ENCODE data around the gene SUMO3. TPM values are rescaled to one million over a fixed set of nuclear protein-coding genes. Genes with fewer than 3 reads are reported as not detected.

The SUMO3 gene
- total and polyA plus RNA-seq, 2 experiments from 2014 or later, result 89.8 to 95.9 TPM

DNA sequence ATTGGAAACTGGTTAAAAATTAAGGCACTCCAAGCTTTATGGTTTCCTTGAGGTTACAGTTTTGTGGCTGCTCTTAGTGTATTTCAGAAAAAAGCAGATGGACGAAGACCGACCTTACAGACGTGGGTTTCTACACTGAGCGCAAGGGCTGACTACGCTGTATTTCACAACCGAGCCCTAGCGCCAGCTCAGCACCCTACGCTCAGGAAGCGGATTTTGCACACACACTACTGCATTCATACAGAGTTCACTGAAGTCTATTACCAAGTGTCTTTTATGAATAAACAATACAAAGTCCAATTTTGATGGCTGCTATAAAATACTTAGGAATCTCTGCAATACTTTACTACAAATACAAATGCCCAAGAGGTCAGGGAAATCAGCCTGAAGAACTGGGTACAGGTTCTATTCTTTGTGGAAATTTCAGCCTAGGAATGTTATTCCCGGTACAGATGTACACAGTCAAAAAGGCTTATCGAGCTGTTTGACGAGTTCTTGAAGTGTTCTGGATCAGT is 31.8 kb upstream of the SUMO3 start:
- no peaks in the 10 kb centered on the region for H3K27me3 ChIP-seq
- H3K27ac ChIP-seq, result no peak overlapping the region
- no peaks in the 10 kb centered on the region for H3K9me3 ChIP-seq (ENCODE audit: low read depth)
- H3K36me3 ChIP-seq, result peaks cover 35% of the 10 kb centered on the region
- no peak overlapping the region for H3K4me3 ChIP-seq
- no peak for DNase-seq (ENCODE audit: low read depth in 1 of 2, low spot score in 1 of 2)
- H3K4me1 ChIP-seq (ENCODE audit: low read depth), result no peaks in the 10 kb centered on the region
- TF ChIP-seq, protein P1, sequence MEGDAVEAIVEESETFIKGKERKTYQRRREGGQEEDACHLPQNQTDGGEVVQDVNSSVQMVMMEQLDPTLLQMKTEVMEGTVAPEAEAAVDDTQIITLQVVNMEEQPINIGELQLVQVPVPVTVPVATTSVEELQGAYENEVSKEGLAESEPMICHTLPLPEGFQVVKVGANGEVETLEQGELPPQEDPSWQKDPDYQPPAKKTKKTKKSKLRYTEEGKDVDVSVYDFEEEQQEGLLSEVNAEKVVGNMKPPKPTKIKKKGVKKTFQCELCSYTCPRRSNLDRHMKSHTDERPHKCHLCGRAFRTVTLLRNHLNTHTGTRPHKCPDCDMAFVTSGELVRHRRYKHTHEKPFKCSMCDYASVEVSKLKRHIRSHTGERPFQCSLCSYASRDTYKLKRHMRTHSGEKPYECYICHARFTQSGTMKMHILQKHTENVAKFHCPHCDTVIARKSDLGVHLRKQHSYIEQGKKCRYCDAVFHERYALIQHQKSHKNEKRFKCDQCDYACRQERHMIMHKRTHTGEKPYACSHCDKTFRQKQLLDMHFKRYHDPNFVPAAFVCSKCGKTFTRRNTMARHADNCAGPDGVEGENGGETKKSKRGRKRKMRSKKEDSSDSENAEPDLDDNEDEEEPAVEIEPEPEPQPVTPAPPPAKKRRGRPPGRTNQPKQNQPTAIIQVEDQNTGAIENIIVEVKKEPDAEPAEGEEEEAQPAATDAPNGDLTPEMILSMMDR (IDR thresholded peaks at IDR 0.05; ENCODE audit: low read depth, low read length), result no peak

DNA sequence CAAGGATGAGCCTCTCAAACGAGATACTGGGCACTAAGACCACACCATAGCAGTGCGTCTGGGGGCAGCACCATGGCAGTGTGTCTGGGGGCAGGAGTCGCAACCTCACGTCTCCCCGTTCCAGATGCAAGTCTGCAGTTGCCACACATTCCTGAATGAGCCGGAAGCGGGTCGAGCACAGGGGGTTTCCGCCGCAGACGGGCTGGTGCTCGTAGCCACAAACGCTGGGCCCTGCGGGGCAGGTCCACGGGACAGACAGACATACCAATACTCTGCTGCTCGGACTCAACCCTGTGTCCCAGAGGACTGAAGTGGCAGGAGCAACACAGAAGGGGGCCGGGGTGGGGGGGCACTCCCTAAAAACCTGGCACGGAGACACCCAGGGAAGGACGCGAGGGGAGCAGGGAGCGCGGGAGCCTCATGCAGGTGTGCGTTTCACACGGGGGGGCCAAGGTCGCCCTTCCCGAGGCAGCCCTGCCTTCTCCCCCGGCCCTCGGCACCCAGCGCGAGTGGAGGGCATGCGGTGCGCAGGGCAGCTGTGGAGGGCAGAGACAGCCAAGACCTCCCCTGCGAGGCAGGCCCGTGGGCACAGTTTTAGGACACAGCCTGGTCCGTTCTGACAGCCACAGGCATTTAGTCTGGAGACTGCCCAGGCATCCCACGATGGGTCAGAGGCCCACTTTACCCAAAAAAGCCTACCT is 31.1 kb upstream of the SUMO3 start:
- TF ChIP-seq, protein P1 (IDR thresholded peaks at IDR 0.05; ENCODE audit: low read depth, low read length), result no peak
- no peaks in the 10 kb centered on the region for H3K27me3 ChIP-seq
- peaks cover 30% of the 10 kb centered on the region for H3K36me3 ChIP-seq
- H3K9me3 ChIP-seq (ENCODE audit: low read depth), result no peaks in the 10 kb centered on the region
- no peak overlapping the region for H3K4me3 ChIP-seq
- H3K27ac ChIP-seq, result no peak overlapping the region
- DNase-seq (ENCODE audit: low read depth in 1 of 2, low spot score in 1 of 2), result no peak
- no peaks in the 10 kb centered on the region for H3K4me1 ChIP-seq (ENCODE audit: low read depth)

DNA sequence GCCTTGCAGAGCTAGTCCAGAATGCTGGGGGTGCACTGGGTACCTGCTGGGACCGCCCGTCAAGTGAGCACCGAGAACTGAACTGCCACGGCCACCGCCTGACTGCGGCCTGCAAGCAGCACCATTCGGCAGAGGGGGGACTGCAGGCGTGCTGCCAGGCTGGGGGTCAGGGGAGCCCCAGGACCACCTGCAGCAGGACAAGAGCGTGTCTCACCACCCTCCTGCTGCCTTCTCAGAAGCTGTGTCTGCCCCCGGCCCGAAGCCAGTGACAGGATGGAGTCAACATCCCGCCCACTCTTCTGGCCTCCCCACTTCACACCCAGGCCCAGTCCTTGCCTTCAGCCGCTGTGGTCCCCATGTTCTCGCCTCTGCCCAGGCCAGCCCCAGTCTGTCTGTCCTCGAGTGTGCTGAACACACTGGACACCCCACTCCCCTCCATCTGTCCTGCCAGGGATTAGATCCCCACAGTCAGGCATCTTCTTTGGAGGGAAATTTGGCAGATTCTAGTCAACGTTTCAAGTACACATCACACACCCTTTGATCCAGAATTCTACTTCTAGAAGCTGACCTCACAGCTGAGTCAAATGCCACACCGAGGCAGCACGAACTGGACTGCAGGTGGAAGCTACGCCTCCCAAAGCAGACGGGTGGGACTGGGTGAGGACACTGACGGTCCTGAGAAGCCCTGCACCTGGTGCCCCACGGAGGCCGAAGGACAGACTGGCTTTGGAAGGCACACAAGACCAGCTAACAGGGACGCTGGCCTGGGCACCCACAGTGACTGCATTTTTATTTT is 29.6 kb upstream of the SUMO3 start:
- TF ChIP-seq, protein P1 (IDR thresholded peaks at IDR 0.05; ENCODE audit: low read depth, low read length), result no peak
- Histone ChIP-seq H3K9me3 (ENCODE audit: low read depth) (no peaks in the 10 kb centered on the region), H3K27me3 (no peaks in the 10 kb centered on the region), H3K27ac (no peak overlapping the region), H3K4me3 (no peak overlapping the region), H3K4me1 (ENCODE audit: low read depth) (no peaks in the 10 kb centered on the region), H3K36me3 (peaks cover 29% of the 10 kb centered on the region)
- no peak for DNase-seq (ENCODE audit: low read depth in 1 of 2, low spot score in 1 of 2)

DNA sequence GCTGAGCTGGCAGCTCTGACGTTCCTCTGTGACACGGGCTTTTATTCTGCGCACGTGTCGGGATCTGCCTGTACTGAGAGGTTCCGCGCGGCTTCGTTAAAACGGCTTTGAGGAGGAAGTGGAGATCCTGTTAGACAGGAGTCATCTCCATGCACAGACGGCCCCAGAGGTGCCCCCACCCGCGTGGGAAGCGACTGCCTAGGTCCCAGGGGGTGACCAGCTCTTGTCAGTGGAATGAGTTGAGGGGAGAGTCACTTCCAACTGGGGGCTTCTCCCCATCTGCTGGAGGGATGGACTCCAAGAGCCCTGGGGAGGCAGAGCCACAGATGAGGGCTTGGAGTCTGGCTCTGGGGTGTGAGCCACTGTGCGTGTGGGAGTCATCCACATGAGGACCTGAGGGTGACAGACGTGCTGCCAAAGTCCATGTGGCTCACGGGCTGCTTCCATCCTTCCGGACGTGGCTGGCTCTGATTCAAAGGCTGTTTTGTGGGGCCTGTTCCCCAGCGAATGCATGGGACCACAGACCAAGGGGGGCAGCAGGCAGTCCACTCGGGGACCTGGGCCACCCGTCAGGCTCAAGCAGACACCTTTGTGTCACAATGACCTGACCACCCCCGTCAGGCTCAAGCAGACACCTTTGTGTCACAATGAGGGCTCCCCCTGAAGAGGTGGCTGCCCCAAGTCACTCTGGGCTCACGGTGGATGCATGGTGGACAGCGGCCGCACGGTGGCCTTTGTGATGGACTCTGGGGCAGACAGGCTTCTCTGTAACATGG is 28.8 kb upstream of the SUMO3 start:
- DNase-seq (ENCODE audit: low read depth in 1 of 2, low spot score in 1 of 2), result peak in 1 of 2 donors; percentile 61
- no peaks in the 10 kb centered on the region for H3K27me3 ChIP-seq
- TF ChIP-seq, protein P1 (IDR thresholded peaks at IDR 0.05; ENCODE audit: low read depth, low read length), result no peak
- H3K4me1 ChIP-seq (ENCODE audit: low read depth), result no peaks in the 10 kb centered on the region
- H3K9me3 ChIP-seq (ENCODE audit: low read depth), result no peaks in the 10 kb centered on the region
- H3K4me3 ChIP-seq, result no peak overlapping the region
- H3K27ac ChIP-seq, result no peak overlapping the region
- peaks cover 29% of the 10 kb centered on the region for H3K36me3 ChIP-seq

DNA sequence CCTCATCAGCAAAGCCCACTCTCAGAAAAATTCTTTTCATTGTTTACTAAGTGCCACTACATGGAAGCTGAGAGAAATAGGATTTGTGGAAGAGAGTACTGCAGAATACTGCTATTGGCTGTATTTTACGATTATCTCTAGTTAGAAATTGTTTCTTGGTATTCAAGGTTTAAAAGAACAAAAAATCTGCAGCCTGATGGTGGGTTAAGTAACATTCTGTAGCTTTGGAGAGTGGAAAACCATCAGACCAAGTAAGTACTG is 28.3 kb upstream of the SUMO3 start:
- H3K4me3 ChIP-seq, result no peak overlapping the region
- no peaks in the 10 kb centered on the region for H3K4me1 ChIP-seq (ENCODE audit: low read depth)
- peaks cover 24% of the 10 kb centered on the region for H3K36me3 ChIP-seq
- H3K27me3 ChIP-seq, result no peaks in the 10 kb centered on the region
- H3K9me3 ChIP-seq (ENCODE audit: low read depth), result no peaks in the 10 kb centered on the region
- no peak overlapping the region for H3K27ac ChIP-seq
- TF ChIP-seq, protein P1 (IDR thresholded peaks at IDR 0.05; ENCODE audit: low read depth, low read length), result no peak
- DNase-seq (ENCODE audit: low read depth in 1 of 2, low spot score in 1 of 2), result no peak
